Endothelial cell of umbilical vein (primary cell): ENCODE measurements around the gene GFPT2. TPM values are rescaled to one million over a fixed set of nuclear protein-coding genes. Genes with fewer than 3 reads are reported as not detected.

Experiments used
- BruUV-seq: library from RNA; stranded (reverse); fragments of 400-500 nt; replicated peaks from 2 replicates; lab custom pipeline; 2021; lab: Mats Ljungman, UMichigan
- CTCF ChIA-PET: fragments of 300-600, 350-600 bp; sonication (Branson Sonifier 250); formaldehyde crosslinking; loops from one replicate; lab custom pipeline; 2021; ENCODE audit warnings: antibody characterized with exemption, inconsistent platforms; lab: Charles Lee
- POLR2A ChIA-PET: fragments of 300-600, 350-600 bp; sonication (Branson Sonifier 250); formaldehyde crosslinking; loops from one replicate; lab custom pipeline; 2021; ENCODE audit warnings: antibody characterized with exemption, inconsistent platforms; lab: Charles Lee
- DNase-seq: peaks from one replicate; pipeline ENCODE4 v3.0.0-alpha.2; 2011; ENCODE audit warnings: low read depth, low spot score
- FAIRE-seq: peaks from 2 replicates; lab custom pipeline; 2011; peaks lifted over from hg19 to GRCh38; lab: Jason Lieb, UNC
- H2AFZ ChIP-seq: 2 replicates; pipeline ENCODE4 v1.6.0; 2012; ENCODE audit warnings: low read depth, low read length, control low read depth, inconsistent platforms
- H3K27ac ChIP-seq: 2 replicates; pipeline ENCODE4 v1.5.1; 2011; ENCODE audit warnings: low read depth, mild to moderate bottlenecking, control low read depth, low read length, moderate library complexity; ENCODE audit not compliant: insufficient read depth
- H3K27me3 ChIP-seq, 2 experiments: 2 replicates each; pipeline versions ENCODE4 v1.6.0 to v1.6.1; 2011; ENCODE audit warnings: low read length in 2 of 2, mixed read lengths in 1 of 2; ENCODE audit not compliant: control insufficient read depth in 2 of 2, insufficient read depth in 2 of 2
- H3K36me3 ChIP-seq, 2 experiments: 2 replicates in 1 of 2; 3 replicates in 1 of 2; pipeline ENCODE4 v1.5.1; 2011; ENCODE audit warnings: low read length in 2 of 2, mild to moderate bottlenecking in 1 of 2, moderate library complexity in 1 of 2; ENCODE audit not compliant: control insufficient read depth in 2 of 2, insufficient read depth in 2 of 2; ENCODE audit errors: extremely low read depth in 1 of 2
- H3K4me1 ChIP-seq: 3 replicates; pipeline ENCODE4 v1.5.1; 2011; ENCODE audit warnings: mild to moderate bottlenecking, low read length; ENCODE audit not compliant: control insufficient read depth, insufficient read depth; ENCODE audit errors: extremely low read depth
- H3K4me2 ChIP-seq: 2 replicates; pipeline ENCODE4 v1.6.1; 2011; ENCODE audit warnings: low read length, control low read depth, mixed read lengths; ENCODE audit not compliant: insufficient read depth
- H3K4me3 ChIP-seq, 3 experiments: fragments of 200-600 bp in 1 of 3; sonication (generic), shearing (Covaris generic) in 1 of 3; replicated peaks in 1 of 3; 2 replicates each; pipeline ENCODE4 v1.5.1; 2011 to 2016; ENCODE audit warnings: control low read depth in 3 of 3, low read length in 3 of 3, mild to moderate bottlenecking in 2 of 3, inconsistent platforms in 1 of 3, low read depth in 1 of 3, moderate library complexity in 1 of 3; ENCODE audit not compliant: insufficient read depth in 1 of 3
- H3K79me2 ChIP-seq: 2 replicates; pipeline ENCODE4 v1.6.0; 2012; ENCODE audit warnings: low read length, inconsistent platforms; ENCODE audit not compliant: control insufficient read depth, insufficient read depth
- H3K9ac ChIP-seq: replicated peaks from 2 replicates; pipeline ENCODE3; 2011; ENCODE audit warnings: low read length, control low read depth; ENCODE audit not compliant: insufficient read depth; ENCODE audit errors: extremely low read depth
- H3K9me1 ChIP-seq: replicated peaks from 3 replicates; pipeline ENCODE4 v1.6.0; 2011; ENCODE audit warnings: mild to moderate bottlenecking, low read length; ENCODE audit not compliant: control insufficient read depth, insufficient read depth; ENCODE audit errors: extremely low read depth
- H3K9me3 ChIP-seq: replicated peaks from 2 replicates; pipeline ENCODE4 v1.5.1; 2012; ENCODE audit warnings: low read length, inconsistent platforms; ENCODE audit not compliant: control insufficient read depth, insufficient read depth
- H4K20me1 ChIP-seq: replicated peaks from 2 replicates; pipeline ENCODE3; 2011; ENCODE audit warnings: mild to moderate bottlenecking, low read length; ENCODE audit not compliant: control insufficient read depth, insufficient read depth; ENCODE audit errors: extremely low read depth
- CTCF ChIP-seq, 2 donors: IDR thresholded peaks; 1 replicate in 1 of 2; 2 replicates in 1 of 2; pipeline ENCODE4 v1.5.1; 2011; ENCODE audit warnings: low read length in 2 of 2, mild to moderate bottlenecking in 2 of 2, moderate library complexity in 2 of 2, control low read depth in 1 of 2, inconsistent platforms in 1 of 2, low read depth in 1 of 2; ENCODE audit not compliant: insufficient read depth in 1 of 2; ENCODE audit errors: extremely low read depth in 1 of 2
- EZH2 ChIP-seq: IDR thresholded peaks from 2 replicates; pipeline ENCODE4 v1.6.1; 2012; ENCODE audit warnings: borderline replicate concordance, low read depth, mild to moderate bottlenecking, moderate library complexity, low read length, inconsistent platforms; ENCODE audit not compliant: severe bottlenecking
- FOS ChIP-seq: IDR thresholded peaks from 2 replicates; pipeline ENCODE4 v1.6.1; 2011; ENCODE audit warnings: mild to moderate bottlenecking, low read length, moderate library complexity, borderline replicate concordance; ENCODE audit not compliant: insufficient read depth
- GATA2 ChIP-seq: IDR thresholded peaks from 2 replicates; pipeline ENCODE4 v1.7.0; 2011; ENCODE audit warnings: low read depth, mild to moderate bottlenecking, moderate library complexity, mixed read lengths, low read length; ENCODE audit not compliant: insufficient read length, insufficient read depth
- JUN ChIP-seq: IDR thresholded peaks from 2 replicates; pipeline ENCODE4 v1.6.1; 2011; ENCODE audit warnings: borderline replicate concordance, low read depth; ENCODE audit not compliant: insufficient read length, insufficient read depth
- MAX ChIP-seq: IDR thresholded peaks from 2 replicates; pipeline ENCODE4 v1.6.1; 2011; ENCODE audit not compliant: insufficient read depth, insufficient read length
- MYC ChIP-seq: IDR thresholded peaks from one replicate; pipeline ENCODE4 v1.6.1; 2011; ENCODE audit warnings: mild to moderate bottlenecking, low read depth, low read length
- POLR2A ChIP-seq: IDR thresholded peaks from 2 replicates; pipeline ENCODE4 v1.6.1; 2012; ENCODE audit warnings: low read depth, mild to moderate bottlenecking, control low read depth, low read length
- POLR2AphosphoS5 ChIP-seq: IDR thresholded peaks from 2 replicates; pipeline ENCODE4 v1.6.1; 2012; ENCODE audit warnings: low read depth, mild to moderate bottlenecking, control low read depth, low read length, moderate library complexity; ENCODE audit not compliant: insufficient read depth
- dilution Hi-C: fragments of 300-500 bp; cut with MboI; formaldehyde crosslinking; loops from one replicate; pipeline ENCODE4 v1.15.0; 2019; ENCODE audit warnings: low sequenced_read_pairs; ENCODE audit not compliant: extremely low pct_ligation_motif_present
- intact Hi-C: fragments of 100-400 bp; cut with micrococcal nuclease; formaldehyde crosslinking; loops from one replicate; pipeline ENCODE4 v1.10.0; 2022
- polyA plus RNA-seq, 4 experiments: library from polyadenylated mRNA; depleted of rRNA in 3 of 4; stranded (reverse) in 3 of 4; unstranded in 1 of 4; fragments of >200 nt; gene quantifications; 2 replicates each; pipeline versions ENCODE4 v1.2.1 to v1.2.3, GENCODE V29; 2011 to 2012; ENCODE audit warnings: missing spikeins in 1 of 4
- total RNA-seq: library from RNA; stranded (reverse); gene quantifications from 2 replicates; pipeline ENCODE4 v1.2.3, GENCODE V29; 2021

GFPT2 gene
- total and polyA plus RNA-seq, 2 donors (not counting 3 experiments of a cell fraction or from before 2014, with no cell fraction given), result 4.3 to 4.5 TPM

GRCh38 chr5:180282281-180282680, 70.9 kb downstream of the GFPT2 start:
- dilution Hi-C loops (no loop called here), intact Hi-C loops (no loop called here)
- FAIRE-seq, result no peak

More at GRCh38 chr5:180282281-180282680, 70.9 kb downstream of the GFPT2 start:
- Histone ChIP-seq H3K27ac (no peak overlapping the region), H3K27me3 (no peaks in the 10 kb centered on the region), H3K79me2 (peaks cover 16% of the 10 kb centered on the region), H3K9ac (no peak overlapping the region), H2AFZ (no peak overlapping the region), H3K9me1 (no peaks in the 10 kb centered on the region), H3K4me1 (no peaks in the 10 kb centered on the region), H3K4me3 (no peak overlapping the region), H3K9me3 (no peaks in the 10 kb centered on the region), H3K4me2 (no peak overlapping the region), H3K36me3 (peaks cover 0 to 8% of the 10 kb centered on the region in 2 experiments), H4K20me1 (no peaks in the 10 kb centered on the region)
- CTCF ChIA-PET, result interaction anchor here (1.1 kb wide), 1 partner anchor 47 kb away, joined by 3 read pairs; no protein-coding TSS in a partner anchor
- no peak for TF ChIP-seq FOS
- TF ChIP-seq MAX, result no peak
- no peak for TF ChIP-seq MYC
- no peak for TF ChIP-seq JUN
- TF ChIP-seq POLR2A, result no peak
- no peak for TF ChIP-seq GATA2
- TF ChIP-seq EZH2, result no peak
- TF ChIP-seq CTCF (IDR thresholded peaks at IDR 0.05; ENCODE audit: extremely low read depth in 1 of 2, insufficient read depth in 1 of 2, low read depth in 1 of 2, low read length in 2 of 2), result no peak
- TF ChIP-seq POLR2AphosphoS5, result no peak
- DNase-seq, result no peak
- POLR2A ChIA-PET, result no interaction called here
- no TSS peak for BruUV-seq
